ENCODE results near the gene PLAAT4. TPM values are rescaled to one million over a fixed set of nuclear protein-coding genes. Genes with fewer than 3 reads are reported as not detected.

The PLAAT4 gene
- total RNA-seq, 4 donors from 2014 or later = 23.5 to 53.6 (median 39.8) TPM

GRCh38 chr11:63510360-63511047 lies 26.1 kb upstream of the PLAAT4 start:
- no peaks in the 10 kb centered on the region for H3K36me3 ChIP-seq
- no peak overlapping the region for H3K4me3 ChIP-seq (replicated peaks in 1 of 3)
- H3K4me1 ChIP-seq = peaks cover 0 to 11% of the 10 kb centered on the region in 2 donors
- no peaks in the 10 kb centered on the region for H3K27me3 ChIP-seq
- WGBS, 2 donors = 67 to 70% methylated on average over 6 to 7 of the region's 7 CpGs
- peak; percentile 68 to 76 for DNase-seq
- no peak overlapping the region for H3K27ac ChIP-seq
- no peaks in the 10 kb centered on the region for H3K9me3 ChIP-seq
- intact Hi-C loops (cut with DNase I) = no loop called here
- TF ChIP-seq POLR2A (IDR thresholded peaks at IDR 0.05) (no peak), CTCF (IDR thresholded peaks at IDR 0.05) (no peak)

- intact Hi-C loops (cut with DNase I) = no loop called here
- WGBS, 2 donors = 86 to 87% methylated on average over 11 of the region's 11 CpGs
- TF ChIP-seq CTCF (IDR thresholded peaks at IDR 0.05) (no peak), POLR2A (IDR thresholded peaks at IDR 0.05) (no peak)
- DNase-seq = no peak
- Histone ChIP-seq H3K27ac (no peak overlapping the region), H3K36me3 (no peaks in the 10 kb centered on the region), H3K9me3 (no peaks in the 10 kb centered on the region), H3K4me3 (replicated peaks in 1 of 3) (no peak overlapping the region), H3K4me1 (peaks cover 0 to 11% of the 10 kb centered on the region in 2 donors), H3K27me3 (no peaks in the 10 kb centered on the region)
Measured at GRCh38 chr11:63511048-63511748, 25.4 kb upstream of the PLAAT4 start.

GRCh38 chr11:63512816-63513215 lies 23.8 kb upstream of the PLAAT4 start:
- H3K4me1 ChIP-seq = peaks cover 0 to 11% of the 10 kb centered on the region in 2 donors
- no peaks in the 10 kb centered on the region for H3K36me3 ChIP-seq
- 50 to 59% methylated on average over 7 of the region's 7 CpGs for WGBS, 2 donors
- no peak overlapping the region for H3K4me3 ChIP-seq (replicated peaks in 1 of 3)
- peak; percentile 59 to 65 for DNase-seq
- intact Hi-C loops (cut with DNase I) = no loop called here
- TF ChIP-seq POLR2A (IDR thresholded peaks at IDR 0.05) (no peak), CTCF (IDR thresholded peaks at IDR 0.05) (no peak)
- H3K27me3 ChIP-seq = no peaks in the 10 kb centered on the region
- H3K27ac ChIP-seq = no peak overlapping the region
- H3K9me3 ChIP-seq = no peaks in the 10 kb centered on the region

GRCh38 chr11:63516109-63516508 lies 20.5 kb upstream of the PLAAT4 start:
- intact Hi-C loops (cut with DNase I) = no loop called here
- 98% methylated on average over 6 of the region's 6 CpGs for WGBS, 2 donors
- TF ChIP-seq POLR2A (IDR thresholded peaks at IDR 0.05) (no peak), CTCF (IDR thresholded peaks at IDR 0.05) (no peak)
- no peaks in the 10 kb centered on the region for H3K27me3 ChIP-seq
- H3K9me3 ChIP-seq = no peaks in the 10 kb centered on the region
- H3K4me1 ChIP-seq = peaks cover 0 to 8% of the 10 kb centered on the region in 2 donors
- no peak for DNase-seq
- H3K4me3 ChIP-seq (replicated peaks in 1 of 3) = no peak overlapping the region
- H3K27ac ChIP-seq = no peak overlapping the region
- no peaks in the 10 kb centered on the region for H3K36me3 ChIP-seq

GRCh38 chr11:63517156-63517555 lies 19.5 kb upstream of the PLAAT4 start:
- intact Hi-C loops (cut with DNase I) = no loop called here
- Histone ChIP-seq H3K36me3 (no peaks in the 10 kb centered on the region), H3K27me3 (no peaks in the 10 kb centered on the region), H3K4me3 (replicated peaks in 1 of 3) (no peak overlapping the region), H3K9me3 (no peaks in the 10 kb centered on the region), H3K27ac (no peak overlapping the region), H3K4me1 (peaks cover 0 to 8% of the 10 kb centered on the region in 2 donors)
- 97% methylated on average over 5 of the region's 5 CpGs for WGBS, 2 donors
- no peak for TF ChIP-seq POLR2A (IDR thresholded peaks at IDR 0.05)
- no peak for TF ChIP-seq CTCF (IDR thresholded peaks at IDR 0.05)
- no peak for DNase-seq
